Measurements from ENCODE around the gene AMBP. TPM values are rescaled to one million over a fixed set of nuclear protein-coding genes. Genes with fewer than 3 reads are reported as not detected.

Gene AMBP
- total and polyA plus RNA-seq, 4 donors, result 3,440 to 6,678 (median 4,863) TPM

- TF ChIP-seq ZBTB33 (IDR thresholded peaks at IDR 0.05) (no peak), HNF4G (IDR thresholded peaks at IDR 0.05) (no peak), YY1 (IDR thresholded peaks at IDR 0.05) (no peak), EGR1 (IDR thresholded peaks at IDR 0.05; ENCODE audit: low read depth in 2 of 2) (no peak)
Measured at GRCh38 chr9:114119242-114120191, 41.4 kb upstream of the AMBP start (continued).

GRCh38 chr9:114117996-114118830 is 40.1 kb upstream of the AMBP start:
- Histone ChIP-seq H3K9ac (ENCODE audit: low read depth in 1 of 2, low read length in 2 of 2) (no peak overlapping the region), H3K27me3 (ENCODE audit: control insufficient read depth in 4 of 4, insufficient read depth in 4 of 4, low read length in 3 of 4) (no peaks in the 10 kb centered on the region), H3K4me3 (ENCODE audit: low read depth in 1 of 3, low read length in 3 of 3) (no peak overlapping the region), H3K27ac (ENCODE audit: low read depth in 1 of 2, low read length in 2 of 2) (peak overlapping the region; percentile 26 to 67), H3K36me3 (ENCODE audit: control insufficient read depth in 4 of 4, insufficient read depth in 3 of 4, low read depth in 1 of 4, low read length in 3 of 4) (no peaks in the 10 kb centered on the region), H3K9me3 (ENCODE audit: control insufficient read depth in 4 of 4, low read length in 3 of 4) (no peaks in the 10 kb centered on the region), H3K4me1 (ENCODE audit: control insufficient read depth in 4 of 4, insufficient read depth in 4 of 4, low read length in 3 of 4) (peaks cover 0 to 32% (median 27%) of the 10 kb centered on the region in 4 donors)
- TF ChIP-seq FOXA2 (IDR thresholded peaks at IDR 0.05) (peak; percentile 91), HNF4A (conservative IDR thresholded peaks at IDR 0.05) (peak; percentile 31 to 42), TAF1 (conservative IDR thresholded peaks at IDR 0.05) (no peak), EGR1 (IDR thresholded peaks at IDR 0.05; ENCODE audit: low read depth in 2 of 2) (no peak), SP1 (IDR thresholded peaks at IDR 0.05) (peak; percentile 85), FOXA1 (IDR thresholded peaks at IDR 0.05) (peak; percentile 91), RAD21 (IDR thresholded peaks at IDR 0.05) (peak in 1 of 2 donors; percentile 35)
- no peak for DNase-seq (ENCODE audit: low spot score)
- 30% methylated on average over 21 of the region's 21 CpGs for WGBS

GRCh38 chr9:114117614-114117995 is 39.5 kb upstream of the AMBP start:
- peaks cover 0 to 29% (median 26%) of the 10 kb centered on the region in 4 donors for H3K4me1 ChIP-seq (ENCODE audit: control insufficient read depth in 4 of 4, insufficient read depth in 4 of 4, low read length in 3 of 4)
- H3K36me3 ChIP-seq (ENCODE audit: control insufficient read depth in 4 of 4, insufficient read depth in 3 of 4, low read depth in 1 of 4, low read length in 3 of 4), result no peaks in the 10 kb centered on the region
- TF ChIP-seq NR2F2 (IDR thresholded peaks at IDR 0.05) (no peak), RXRA (IDR thresholded peaks at IDR 0.05) (peak in 1 of 2 donors; percentile 22), EGR1 (IDR thresholded peaks at IDR 0.05; ENCODE audit: low read depth in 2 of 2) (no peak), SP1 (IDR thresholded peaks at IDR 0.05) (no peak), HNF4G (IDR thresholded peaks at IDR 0.05) (peak; percentile 35), HNF4A (conservative IDR thresholded peaks at IDR 0.05) (peak; percentile 58 to 72)
- WGBS, result 37% methylated on average over 7 of the region's 7 CpGs
- no peaks in the 10 kb centered on the region for H3K27me3 ChIP-seq (ENCODE audit: control insufficient read depth in 4 of 4, insufficient read depth in 4 of 4, low read length in 3 of 4)
- H3K9me3 ChIP-seq (ENCODE audit: control insufficient read depth in 4 of 4, low read length in 3 of 4), result no peaks in the 10 kb centered on the region
- no peak overlapping the region for H3K9ac ChIP-seq (ENCODE audit: low read depth in 1 of 2, low read length in 2 of 2)
- no peak overlapping the region for H3K4me3 ChIP-seq (ENCODE audit: low read depth in 1 of 3, low read length in 3 of 3)
- no peak for DNase-seq (ENCODE audit: low spot score)
- H3K27ac ChIP-seq (ENCODE audit: low read depth in 1 of 2, low read length in 2 of 2), result peak overlapping the region in 1 of 2 donors; percentile 67
